ENCODE results near the gene ACAA2.

Gene ACAA2

DNA sequence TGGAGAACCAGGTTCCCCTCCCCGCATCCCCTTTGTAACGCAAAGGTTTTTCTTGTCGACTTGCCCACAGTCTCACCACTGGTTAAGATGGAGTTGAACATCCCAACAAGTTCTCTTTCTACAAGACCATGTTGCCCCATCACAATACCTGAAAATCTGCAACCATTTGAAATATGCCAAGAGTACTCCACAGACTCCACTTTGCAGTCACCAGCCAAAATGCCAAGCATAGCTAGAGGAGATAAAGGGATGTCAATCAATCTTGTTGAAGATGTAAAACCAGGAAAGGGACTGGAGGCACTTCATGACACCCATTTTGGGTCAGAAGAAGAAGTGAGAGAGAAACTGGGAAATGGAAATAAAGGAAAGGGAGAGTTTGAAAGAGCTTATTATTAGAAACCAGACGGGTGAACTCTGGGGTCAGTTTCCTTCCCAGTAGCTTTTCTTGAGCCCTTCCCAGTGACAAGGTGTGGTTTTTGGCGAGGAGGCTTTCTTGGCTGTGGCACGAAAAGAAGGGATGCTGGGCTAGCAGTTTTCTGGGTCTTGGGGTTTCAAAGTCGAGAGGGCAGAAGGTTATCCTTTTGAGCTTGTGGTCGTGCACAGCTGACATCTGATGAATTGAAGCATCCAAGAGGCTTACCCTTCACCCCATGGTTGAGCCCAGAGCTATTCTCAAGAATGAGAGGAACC is 79.3 kb downstream of the ACAA2 start:
- DNase-seq = no peak

DNA sequence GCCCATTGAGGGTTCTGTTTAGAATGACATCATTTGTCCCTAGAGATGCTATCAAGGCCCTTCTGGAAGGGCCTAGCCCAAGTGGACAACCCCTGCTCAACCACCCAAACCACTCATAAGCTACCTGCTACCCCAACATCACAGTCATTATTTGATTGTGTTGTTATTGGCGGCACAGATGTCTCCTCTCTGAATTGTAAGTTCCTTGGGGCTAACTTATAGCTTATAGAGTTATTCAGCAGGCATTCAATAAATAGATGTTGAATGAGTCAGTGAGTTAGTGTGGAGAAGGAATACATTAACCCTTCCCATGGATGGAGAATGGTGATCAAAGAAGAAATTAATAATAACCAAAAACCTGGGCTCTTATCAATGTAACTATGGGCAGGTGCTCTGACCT is 80.0 kb downstream of the ACAA2 start:
- DNase-seq = no peak

Data from NCI-H510A treated with DMSO at 0.1 percent for 48 hours (cell line).